ENCODE data around the gene RECK.

GRCh38 chr9:36021968-36022367 lies 14.7 kb upstream of the RECK start:
- no peak for TF ChIP-seq CTCF (IDR thresholded peaks at IDR 0.05)
- TF ChIP-seq POLR2A (IDR thresholded peaks at IDR 0.05): no peak
